CD4-positive, alpha-beta T cell treated with Interleukin-1 beta for 1 hour (primary cell): ENCODE results near the gene CARD10.

Experiments used
- DNase-seq, 2 donors: peaks; one replicate each; pipeline ENCODE4 v3.0.0-alpha.2; 2020 to 2022

Gene CARD10

DNA sequence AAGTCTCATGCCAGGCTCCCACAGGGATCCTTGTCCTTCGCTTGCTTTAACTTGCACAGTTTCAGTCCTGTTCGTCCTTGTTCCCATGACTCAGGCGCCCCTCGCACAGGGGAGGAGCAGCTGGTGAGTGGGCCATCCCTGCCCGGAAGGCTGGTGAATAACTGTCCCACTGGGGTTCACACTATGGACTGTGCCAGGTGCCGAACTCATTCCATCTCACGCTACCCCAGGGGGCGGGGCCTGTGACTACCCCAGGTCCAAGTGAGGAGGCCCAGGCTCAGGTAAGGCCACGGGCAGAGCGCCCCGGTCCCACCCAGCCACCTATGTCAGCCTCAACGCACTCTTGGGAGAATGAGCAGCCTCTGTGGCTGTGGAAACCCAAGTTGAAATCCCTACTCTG, 7.2 kb upstream of the CARD10 start:
- DNase-seq = no peak

DNA sequence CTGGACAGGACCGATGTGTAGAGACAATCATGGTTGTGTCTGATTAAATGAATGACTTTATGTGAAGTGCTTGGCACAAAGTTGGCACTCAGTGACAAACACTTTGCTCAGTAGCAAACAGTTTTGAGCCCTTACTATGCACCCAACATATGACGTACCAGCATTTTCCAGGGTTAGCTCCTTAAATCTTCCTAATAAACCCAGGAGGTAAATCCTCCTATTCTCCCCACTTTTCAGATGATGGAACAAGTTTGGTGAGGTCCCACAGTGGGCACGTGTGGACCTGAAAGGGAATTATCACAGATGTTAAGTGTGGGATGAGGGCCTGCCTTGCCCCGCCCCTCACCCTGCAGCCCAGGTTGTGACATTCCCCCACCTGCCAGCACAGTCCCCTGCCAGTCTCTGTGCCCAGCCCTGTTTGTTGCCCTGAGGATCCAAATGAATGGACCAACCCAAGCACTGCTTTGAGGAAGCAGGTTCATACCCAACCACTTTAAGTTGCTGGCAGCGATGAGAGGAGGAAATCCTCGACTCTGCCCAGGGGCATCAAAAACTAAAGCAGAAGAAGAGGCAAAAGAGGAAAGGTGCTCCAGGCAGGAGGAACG, 6.6 kb upstream of the CARD10 start:
- DNase-seq = no peak

- no peak for DNase-seq
Measured at GRCh38 chr22:37525073-37525745, 6.0 kb upstream of the CARD10 start.

DNA sequence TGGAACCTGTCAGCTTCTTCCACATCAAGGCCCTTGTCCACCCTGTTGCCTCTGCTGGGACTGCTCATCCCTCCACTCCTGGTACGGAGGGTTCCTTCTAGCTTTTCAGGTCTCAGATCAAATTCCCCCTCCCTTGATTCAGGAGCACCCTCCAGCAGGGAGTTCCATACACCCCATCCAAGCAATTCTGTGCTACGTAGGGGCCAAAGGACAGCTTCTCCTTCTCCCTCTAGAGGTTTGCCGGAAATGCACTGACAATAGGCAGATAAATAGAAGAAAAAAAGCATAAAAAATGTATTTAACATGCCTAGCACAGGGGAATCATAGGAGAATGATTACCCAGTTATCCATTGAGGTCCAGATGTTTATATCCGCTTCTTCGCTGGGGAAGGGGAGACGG, 3.3 kb upstream of the CARD10 start:
- DNase-seq = no peak

DNA sequence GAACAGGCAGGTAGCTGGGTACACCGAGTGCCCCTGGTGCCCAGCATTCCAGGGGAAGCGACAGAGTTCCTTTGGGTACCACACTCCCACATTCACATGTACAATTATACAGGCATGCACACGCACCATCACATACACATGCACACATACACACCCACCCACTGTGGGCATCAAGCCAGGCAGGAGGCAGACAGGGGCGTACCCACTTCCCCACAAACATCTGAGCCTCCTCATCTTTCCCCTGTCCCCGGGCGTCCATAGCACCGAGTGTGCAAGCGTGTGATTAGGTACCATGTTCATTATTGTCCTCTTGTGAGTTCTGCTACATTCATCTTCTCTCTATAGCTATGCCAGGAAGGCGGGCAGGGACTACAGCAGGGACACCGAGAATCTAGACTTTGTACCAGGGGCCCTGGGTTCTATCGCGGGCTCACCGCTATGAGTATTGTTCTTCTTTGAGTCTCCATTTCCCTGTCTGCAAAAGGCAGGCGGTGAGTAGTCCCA, 2.1 kb upstream of the CARD10 start:
- DNase-seq = no peak

DNA sequence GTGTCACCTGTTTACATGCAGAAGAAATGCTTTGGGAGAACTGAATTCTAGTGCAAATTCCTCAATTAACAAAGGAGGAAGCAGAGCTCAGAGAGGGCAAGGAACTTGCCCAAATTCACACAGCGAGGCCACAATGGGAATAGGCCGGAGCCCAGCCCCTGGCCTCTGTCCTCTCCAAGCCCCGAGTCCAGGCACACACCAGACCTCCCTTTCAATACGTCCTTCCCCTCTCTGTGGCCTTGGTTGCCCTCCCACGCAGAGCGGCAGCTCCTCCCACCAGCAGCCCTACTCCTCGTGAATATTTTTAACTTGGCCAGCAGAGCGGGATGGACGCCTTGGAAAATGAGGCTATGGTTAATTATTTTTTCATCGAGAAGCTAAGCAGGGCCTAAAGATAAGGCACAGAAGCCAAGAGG, 1.6 kb upstream of the CARD10 start:
- no peak for DNase-seq

DNA sequence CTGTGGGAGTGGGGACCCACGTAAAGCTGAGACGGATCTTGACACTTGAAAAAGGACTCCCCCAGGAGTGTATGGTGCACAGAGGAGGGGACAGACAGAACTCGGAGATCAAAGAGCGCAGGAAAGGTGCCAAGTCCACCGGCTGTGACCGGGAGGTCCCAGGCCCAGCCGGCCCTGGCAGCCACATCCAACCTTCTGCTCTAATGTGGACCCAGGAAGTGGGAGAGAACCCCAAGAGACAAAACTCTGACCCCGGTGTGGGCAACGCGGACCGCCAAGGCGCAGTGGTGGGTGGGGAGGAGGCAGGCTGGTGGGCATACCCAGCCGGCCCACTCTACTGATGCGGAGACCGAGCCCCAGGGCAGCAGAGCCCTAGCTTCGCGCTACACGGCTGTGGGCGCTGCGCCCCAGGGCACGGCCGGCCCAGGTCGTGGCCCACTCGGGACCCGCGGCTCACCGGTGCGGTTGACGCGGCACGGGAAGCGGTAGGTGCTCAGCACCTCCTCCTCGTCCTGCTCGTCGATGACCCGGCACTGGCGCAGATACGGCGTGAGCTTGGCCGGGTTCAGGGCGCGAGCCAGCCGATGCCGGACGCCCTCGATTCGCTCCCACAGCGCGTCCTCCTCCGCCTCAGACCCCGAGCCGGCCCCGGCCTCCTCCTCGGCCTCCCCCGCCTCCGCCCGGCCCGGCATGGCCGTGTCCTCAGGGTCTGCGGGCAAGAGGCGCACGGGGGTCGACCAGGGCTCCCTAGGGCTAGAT, 527 bp downstream of the CARD10 start:
- DNase-seq = no peak

DNA sequence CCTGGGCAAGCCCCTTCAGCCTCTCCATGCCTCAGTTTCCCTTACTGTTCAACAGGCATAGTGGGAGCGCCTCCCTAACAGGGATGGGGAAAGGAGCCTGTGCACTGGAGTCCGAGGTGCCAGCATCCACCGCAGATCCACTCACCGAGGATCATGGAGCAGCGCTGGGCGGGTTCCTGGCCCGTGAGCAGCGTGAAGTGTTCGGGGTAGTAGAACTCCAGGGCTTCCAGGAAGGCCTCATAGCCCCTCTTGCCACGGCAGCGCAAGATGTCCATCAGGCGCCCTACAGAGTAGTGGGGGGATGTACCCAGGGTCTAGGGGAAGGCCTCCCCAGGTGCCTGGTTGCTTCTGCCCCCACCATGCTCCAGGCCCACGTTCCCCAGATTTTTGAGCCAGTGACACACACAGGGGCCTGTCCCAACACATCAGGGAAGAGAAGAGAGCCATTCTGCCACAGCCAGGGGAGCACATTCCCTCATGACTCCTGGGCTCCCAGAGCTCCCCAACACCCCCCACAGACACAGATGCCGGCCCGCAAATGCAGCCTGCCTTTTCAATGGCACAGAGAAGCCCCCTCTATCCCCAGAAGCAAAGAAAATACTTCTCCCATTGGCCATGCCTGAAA, 1.3 kb downstream of the CARD10 start:
- DNase-seq = no peak

GRCh38 chr22:37516456-37516855, 2.8 kb downstream of the CARD10 start:
- DNase-seq = no peak

DNA sequence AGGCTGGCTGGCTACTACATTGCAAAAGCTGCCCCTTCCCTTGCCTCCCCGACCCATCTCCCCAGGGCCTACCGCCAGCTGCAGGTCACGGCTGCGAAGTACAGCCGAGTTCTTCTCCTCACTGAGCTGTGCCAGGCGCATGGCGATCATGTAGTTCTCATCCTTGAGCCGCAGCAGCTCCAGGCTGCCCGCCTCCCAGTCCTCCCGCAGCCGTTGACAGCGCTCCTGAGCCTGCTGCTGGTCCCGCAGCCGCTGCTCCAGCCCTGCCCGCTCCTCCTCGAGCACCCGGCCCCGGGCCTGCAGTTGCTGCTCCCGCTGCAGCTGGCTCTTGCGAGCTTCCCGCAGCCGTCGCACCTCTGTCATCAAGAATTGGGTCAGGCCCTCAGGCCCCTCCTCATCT, 3.3 kb downstream of the CARD10 start:
- DNase-seq = no peak

- no peak for DNase-seq
Measured at GRCh38 chr22:37514526-37515051, 4.6 kb downstream of the CARD10 start.

DNA sequence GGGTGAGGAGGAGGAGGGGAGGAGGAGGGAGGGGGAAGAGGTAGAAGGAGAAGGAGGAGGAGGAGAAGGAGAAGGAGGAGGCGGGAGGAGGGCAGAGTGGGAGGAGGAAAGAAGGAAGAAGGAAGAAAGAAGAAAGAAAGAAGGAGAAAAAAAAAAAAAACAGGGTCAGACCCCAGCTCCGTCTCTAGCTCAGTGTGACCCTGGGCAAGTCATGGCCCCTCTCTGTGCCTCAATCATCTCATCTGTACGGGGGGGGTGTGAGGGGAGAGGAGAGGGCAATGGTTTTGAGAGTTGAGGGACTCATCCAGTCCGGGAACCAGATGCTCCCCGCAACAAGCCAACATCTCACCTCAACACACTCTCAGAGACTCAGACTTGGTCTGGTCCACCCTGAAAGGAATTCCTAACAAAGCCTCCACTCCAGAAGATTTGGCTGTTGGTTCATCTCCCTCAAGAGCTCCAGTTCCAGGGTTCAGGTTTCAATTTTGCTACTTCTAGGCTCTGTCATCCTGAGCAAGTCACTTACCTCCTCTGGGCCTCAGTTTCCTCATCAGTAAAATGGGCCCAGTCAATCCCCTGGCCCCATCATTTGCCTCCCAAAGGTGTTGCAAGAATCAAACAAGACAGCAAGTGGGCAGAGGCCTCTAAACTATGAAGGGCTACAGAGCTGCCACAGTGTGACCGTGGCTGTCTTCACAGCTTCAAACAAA, 7.7 kb downstream of the CARD10 start:
- DNase-seq = no peak

- no peak for DNase-seq
Measured at GRCh38 chr22:37510091-37510490, 9.1 kb downstream of the CARD10 start.

DNA sequence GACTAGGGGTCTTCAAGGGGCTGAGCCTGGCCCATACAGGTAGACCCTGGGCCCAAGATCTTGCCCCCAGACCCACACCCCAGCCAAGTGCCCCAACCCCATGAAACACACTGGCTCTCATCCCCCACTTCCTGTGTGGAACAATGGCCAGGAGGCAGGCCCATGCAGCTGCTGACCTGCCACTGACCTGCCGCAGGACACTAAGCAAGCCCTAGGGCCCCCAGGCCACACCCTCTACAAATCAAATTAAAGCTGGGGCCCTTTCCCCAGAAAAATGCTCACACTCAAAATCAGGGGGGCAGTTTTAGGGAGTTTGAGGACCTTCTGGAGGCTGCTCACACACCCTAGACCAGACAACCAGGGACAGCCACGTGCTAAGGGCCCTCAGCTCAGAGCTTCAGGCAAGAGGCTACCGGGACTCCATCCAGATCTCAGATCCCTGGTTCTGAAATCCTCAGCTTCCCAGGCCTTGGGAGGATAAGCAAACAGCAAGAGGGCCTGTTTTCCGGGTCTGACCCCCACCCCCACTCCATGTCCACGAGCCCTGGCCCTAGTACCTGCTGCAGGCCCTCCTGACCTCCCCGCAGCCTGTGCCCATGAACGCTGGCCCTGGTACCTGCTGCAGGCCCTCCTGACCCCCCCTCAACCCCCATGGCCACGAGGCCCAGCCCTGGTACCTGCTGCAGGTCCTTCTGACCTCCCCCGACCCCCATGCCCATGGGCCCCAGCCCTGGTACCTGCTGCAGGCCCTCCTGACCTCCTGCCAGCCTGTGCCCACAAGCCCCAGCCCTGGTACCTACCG, 10.0 kb downstream of the CARD10 start:
- DNase-seq = no peak

DNA sequence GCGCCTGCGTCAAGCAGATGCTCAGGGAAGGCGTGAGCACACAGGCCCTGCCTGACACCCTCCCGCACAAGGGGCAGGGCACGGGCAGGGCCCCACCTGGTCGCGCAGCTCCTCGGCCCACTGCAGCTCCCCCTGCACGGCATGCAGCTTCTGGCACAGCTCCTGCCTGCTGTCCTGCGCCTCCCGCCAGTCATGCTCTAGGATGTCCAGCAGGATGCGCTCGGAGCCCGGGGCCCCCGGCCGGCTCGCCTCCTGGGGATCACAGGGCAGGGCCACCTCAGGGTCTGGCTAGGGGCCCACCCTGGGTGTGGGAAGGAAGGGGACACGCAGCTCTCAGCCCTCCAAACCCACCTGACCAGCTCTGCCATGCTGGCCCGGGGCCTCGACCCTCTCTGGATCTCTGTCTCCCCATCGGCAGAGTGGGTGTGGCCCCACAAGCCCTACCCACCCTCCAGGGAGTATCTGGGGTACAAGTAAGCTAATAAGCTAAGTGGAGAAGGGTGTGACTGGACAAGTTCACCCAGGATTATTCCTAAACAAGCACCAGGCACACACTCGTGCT, 10.7 kb downstream of the CARD10 start:
- DNase-seq = no peak

DNA sequence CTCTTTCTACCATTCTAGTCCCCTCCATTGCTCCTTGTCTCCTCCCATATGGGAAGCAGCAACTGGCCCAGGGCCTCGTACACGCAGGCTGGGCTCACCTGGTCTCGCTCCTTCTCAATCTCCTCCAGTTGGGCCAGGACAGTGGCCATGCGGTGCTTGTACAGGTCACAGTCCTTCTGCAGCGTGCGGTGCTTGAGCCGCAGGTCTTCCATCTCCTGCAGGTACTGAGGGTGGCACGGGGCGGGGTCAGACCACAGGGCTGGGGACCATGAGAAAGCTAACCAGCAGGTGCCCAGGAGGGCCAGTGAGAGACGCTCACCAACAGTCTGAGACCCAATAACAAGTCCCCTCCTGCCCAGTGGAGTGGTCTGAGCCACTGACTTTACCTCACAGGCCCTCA, 11.5 kb downstream of the CARD10 start:
- no peak for DNase-seq

- DNase-seq = no peak
Measured at GRCh38 chr22:37505989-37506388, 13.2 kb downstream of the CARD10 start.

DNA sequence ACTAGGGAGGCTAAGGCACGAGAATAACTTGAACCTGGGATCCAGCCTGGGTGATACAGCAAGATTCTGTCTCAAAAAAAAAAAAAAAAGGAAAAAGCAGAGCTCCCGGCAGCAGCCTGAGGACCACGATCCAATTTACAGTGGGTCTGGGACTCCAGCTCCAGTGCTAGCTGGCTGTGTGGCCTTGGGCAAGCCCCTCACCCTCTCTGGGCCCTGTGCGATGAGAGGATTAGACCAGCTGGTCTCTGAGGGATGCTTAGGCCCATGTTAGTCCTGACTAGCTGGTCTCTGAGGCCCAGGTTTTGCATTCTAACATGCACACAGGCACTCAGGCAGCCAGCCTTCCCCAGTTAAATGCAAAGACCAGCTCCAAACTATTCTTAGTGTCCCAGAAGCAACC, 13.7 kb downstream of the CARD10 start:
- no peak for DNase-seq

DNA sequence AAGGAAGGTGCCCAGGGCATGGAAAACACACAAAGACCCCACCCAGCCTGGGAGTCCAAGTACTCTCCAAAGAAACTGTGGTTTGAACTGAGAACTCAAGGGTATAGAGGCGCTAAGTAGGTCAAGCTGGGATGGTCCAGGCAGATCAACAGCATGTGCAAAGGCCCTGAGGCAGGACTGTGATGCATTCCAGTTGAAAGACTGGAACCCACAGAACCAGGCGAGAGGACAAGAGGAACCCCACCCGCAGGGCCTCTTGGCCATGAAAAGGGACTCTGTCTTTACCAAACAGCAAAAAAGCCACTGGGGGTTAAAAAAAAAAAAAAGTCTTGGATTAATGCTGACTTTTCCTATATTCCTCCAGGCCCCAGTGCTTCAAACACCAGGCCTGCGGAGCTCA, 14.3 kb downstream of the CARD10 start:
- DNase-seq = no peak

GRCh38 chr22:37503850-37504249, 15.4 kb downstream of the CARD10 start:
- no peak for DNase-seq

DNA sequence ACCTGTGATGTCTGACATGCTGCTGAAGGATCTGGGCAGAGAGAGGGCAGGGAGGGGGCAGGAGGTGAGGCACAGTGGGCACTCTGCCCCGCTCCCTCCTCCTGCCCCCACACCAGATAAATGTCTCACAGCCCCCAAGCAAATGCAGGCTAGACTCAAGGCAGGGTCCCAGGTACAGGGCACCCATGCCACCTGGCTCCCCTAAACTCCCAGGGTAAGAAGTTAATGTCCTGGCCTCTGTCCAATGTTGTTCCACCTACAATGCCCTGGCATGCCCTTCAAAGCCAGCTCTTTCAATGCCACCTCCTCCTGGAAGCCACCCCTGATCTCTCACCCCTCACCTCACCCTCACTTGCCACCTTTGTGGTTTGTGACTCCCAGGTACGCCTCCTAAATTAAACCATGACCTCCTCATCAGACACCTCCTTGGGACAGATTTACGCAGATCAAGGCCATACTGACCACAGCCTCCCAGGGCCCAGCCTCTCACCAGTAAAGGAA, 16.0 kb downstream of the CARD10 start:
- no peak for DNase-seq
